Measurements from ENCODE around the gene BNC1. TPM values are rescaled to one million over a fixed set of nuclear protein-coding genes. Genes with fewer than 3 reads are reported as not detected.

BNC1 gene
- total RNA-seq, 1 experiment from 2014 or later = 12.1 TPM

- H3K27ac ChIP-seq = peak within 1 kb of the TSS; percentile 68
- DNase-seq (ENCODE audit: low read depth in 1 of 2, low spot score in 2 of 2) = peak; percentile 64 to 75
- peaks cover 12% of the 10 kb centered on the region for H3K36me3 ChIP-seq
Measured at GRCh38 chr15:83207660-83208366, 76.7 kb downstream of the BNC1 start, which contains the start of gene HDGFL3. Gene HDGFL3 (minus strand): TSS chr15:83207823. CDS start chr15:83207414, 409 bp downstream.

GRCh38 chr15:83207009-83207659 is 77.3 kb downstream of the BNC1 start:
- peak; percentile 56 to 65 for DNase-seq (ENCODE audit: low read depth in 1 of 2, low spot score in 2 of 2)
- Histone ChIP-seq H3K4me1 (replicated peaks) (peaks cover 15% of the 10 kb centered on the region), H3K27me3 (replicated peaks) (no peaks in the 10 kb centered on the region), H3K36me3 (peaks cover 12% of the 10 kb centered on the region), H3K4me3 (peak overlapping the region; percentile 97), H3K9me3 (replicated peaks) (no peaks in the 10 kb centered on the region), H3K27ac (peak overlapping the region; percentile 68)

More at GRCh38 chr15:83207660-83208366, 76.7 kb downstream of the BNC1 start, which contains the start of gene HDGFL3:
- Histone ChIP-seq H3K4me1 (replicated peaks) (peaks cover 15% of the 10 kb centered on the region), H3K27me3 (replicated peaks) (no peaks in the 10 kb centered on the region), H3K9me3 (replicated peaks) (no peaks in the 10 kb centered on the region), H3K4me3 (peak within 1 kb of the TSS; percentile 97)

GRCh38 chr15:83206526-83207008 is 77.9 kb downstream of the BNC1 start:
- peak overlapping the region; percentile 68 for H3K27ac ChIP-seq
- no peak for DNase-seq (ENCODE audit: low read depth in 1 of 2, low spot score in 2 of 2)

More at GRCh38 chr15:83206526-83207008, 77.9 kb downstream of the BNC1 start:
- Histone ChIP-seq H3K27me3 (replicated peaks) (no peaks in the 10 kb centered on the region), H3K36me3 (peaks cover 12% of the 10 kb centered on the region), H3K4me1 (replicated peaks) (peaks cover 15% of the 10 kb centered on the region), H3K9me3 (replicated peaks) (no peaks in the 10 kb centered on the region), H3K4me3 (peak overlapping the region; percentile 97)

Other genes with a start within 250 kb of the BNC1 start
- gene BTBD1, start 217.4 kb downstream of the BNC1 start, total RNA-seq (2014; rRNA removed; shearing (Covaris generic)) = 100 and 122 TPM in 2 replicates
- 0.38 and 2.2 TPM in 2 replicates for gene TM6SF1, start 177.0 kb downstream of the BNC1 start, total RNA-seq (2014; rRNA removed; shearing (Covaris generic))
- gene HDGFL3, start 76.8 kb downstream of the BNC1 start, total RNA-seq (2014; rRNA removed; shearing (Covaris generic)) = 93.9 and 195 TPM in 2 replicates
- 0.60 and 0.66 TPM in 2 replicates for gene SH3GL3, start 162.7 kb upstream of the BNC1 start, total RNA-seq (2014; rRNA removed; shearing (Covaris generic))

All from SJSA1 (cell line).